ENCODE measurements around the gene SDHA.
"Not testable (repeated sequence)": the region's sequence is repeated elsewhere in the genome, so short reads cannot be mapped to it uniquely, and the experiment has no call there.

SDHA gene

GRCh38 chr5:303741-304140 is 85.6 kb downstream of the SDHA start:
- not testable (repeated sequence) for DNase-seq

- DNase-seq = no peak
These were observed 86.9 kb downstream of the SDHA start for GRCh38 chr5:305050-305449.

- DNase-seq = no peak
These were observed 87.3 kb downstream of the SDHA start for GRCh38 chr5:305459-305858.

- DNase-seq = no peak
These were observed 88.1 kb downstream of the SDHA start for GRCh38 chr5:306011-306805.
